ENCODE results near the gene COL18A1. TPM values are rescaled to one million over a fixed set of nuclear protein-coding genes. Genes with fewer than 3 reads are reported as not detected.
"Not testable (repeated sequence)": the region's sequence is repeated elsewhere in the genome, so short reads cannot be mapped to it uniquely, and the experiment has no call there.

Gene COL18A1
- total and polyA plus RNA-seq, 2 of the 8 experiments (the other 6 are each of a cell fraction or from before 2014, with no cell fraction given) = 145 to 201 TPM

DNA sequence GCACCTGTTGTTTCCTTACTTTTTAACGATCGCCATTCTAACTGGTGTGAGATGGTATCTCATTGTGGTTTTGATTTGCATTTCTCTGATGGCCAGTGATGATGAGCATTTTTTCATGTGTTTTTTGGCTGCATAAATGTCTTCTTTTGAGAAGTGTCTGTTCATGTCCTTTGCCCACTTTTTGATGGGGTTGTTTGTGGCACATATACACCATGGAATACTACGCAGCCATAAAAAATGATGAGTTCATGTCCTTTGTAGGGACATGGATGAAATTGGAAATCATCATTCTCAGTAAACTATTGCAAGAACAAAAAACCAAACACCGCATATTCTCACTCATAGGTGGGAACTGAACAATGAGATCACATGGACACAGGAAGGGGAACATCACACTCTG, 98.3 kb downstream of the COL18A1 start:
- H4K8ac ChIP-seq (ENCODE audit: extremely low read depth, insufficient read depth, low read length); H3K56ac ChIP-seq (replicated peaks; ENCODE audit: insufficient read length, low read depth, low read length); H2BK15ac ChIP-seq (ENCODE audit: low read length); H3K9me3 ChIP-seq (ENCODE audit: insufficient read depth in 2 of 2, low read depth in 1 of 2, low read length in 1 of 2); H4K91ac ChIP-seq (replicated peaks; ENCODE audit: insufficient read length, low read length); H3K4me1 ChIP-seq (replicated peaks in 1 of 4; ENCODE audit: control insufficient read depth in 3 of 4, insufficient read depth in 4 of 4, low read length in 3 of 4); H3K79me2 ChIP-seq (ENCODE audit: control insufficient read depth in 1 of 2, insufficient read depth in 2 of 2, low read length in 2 of 2); H3K79me1 ChIP-seq (ENCODE audit: low read depth, low read length); H3K27ac ChIP-seq (ENCODE audit: low read depth, low read length); H3K4me3 ChIP-seq (ENCODE audit: extremely low read depth in 1 of 4, insufficient read depth in 2 of 4, low read depth in 3 of 4, low read length in 4 of 4); CTCF ChIA-PET (ENCODE audit: partially characterized antibody); H4K5ac ChIP-seq (ENCODE audit: insufficient read length, low read depth, low read length); H2BK20ac ChIP-seq (ENCODE audit: low read length); H2AK5ac ChIP-seq (ENCODE audit: low read depth, low read length); H2BK120ac ChIP-seq (replicated peaks; ENCODE audit: low read depth, low read length); H3K27me3 ChIP-seq (replicated peaks in 1 of 4; ENCODE audit: control insufficient read depth in 3 of 4, extremely low read depth in 1 of 4, insufficient read depth in 3 of 4, low read length in 3 of 4); H3K9ac ChIP-seq (replicated peaks in 1 of 4; ENCODE audit: extremely low read depth in 1 of 4, low read depth in 3 of 4, low read length in 3 of 4); H3K18ac ChIP-seq (ENCODE audit: extremely low read depth, low read length); H3K4me2 ChIP-seq (ENCODE audit: insufficient read depth in 1 of 2, low read depth in 2 of 2, low read length in 2 of 2); H3K23ac ChIP-seq (ENCODE audit: insufficient read length); H2AFZ ChIP-seq (ENCODE audit: low read length); DNase-seq (ENCODE audit: low read depth in 1 of 2, low spot score in 2 of 2); H2BK5ac ChIP-seq (ENCODE audit: low read depth, low read length); FAIRE-seq; H3K14ac ChIP-seq (ENCODE audit: insufficient read length); H2BK12ac ChIP-seq (ENCODE audit: low read depth, low read length); H3K4ac ChIP-seq (replicated peaks; ENCODE audit: insufficient read length, low read depth, low read length): not testable (repeated sequence)
- H3K36me3 ChIP-seq (ENCODE audit: control insufficient read depth in 2 of 4, insufficient read depth in 4 of 4, low read length in 3 of 4) = peaks cover 4 to 36% (median 8%) of the 10 kb centered on the region in 4 experiments
- H3K23me2 ChIP-seq (ENCODE audit: low read depth, low read length) = peaks cover 14% of the 10 kb centered on the region; the same call in 1 of the 2 replicates
- peaks cover 2 to 14% of the 10 kb centered on the region in 2 experiments for H4K20me1 ChIP-seq (replicated peaks in 1 of 2; ENCODE audit: control insufficient read depth in 1 of 2, insufficient read depth in 2 of 2, low read length in 2 of 2)
- WGBS, 2 experiments (ENCODE audit: extremely low coverage in 1 of 2, insufficient coverage in 1 of 2, insufficient read length in 1 of 2, insufficient replicate concordance in 2 of 2, low coverage in 1 of 2, low lambda C conversion rate in 2 of 2, missing lambda C conversion rate in 1 of 2) = 100% methylated on average over 3 of the region's 4 CpGs; no CpG with 5 or more reads in 1 of the 2 experiments
- POLR2A ChIA-PET (ENCODE audit: partially characterized antibody) = interaction anchor here (1.1 to 1.5 kb wide), 2 partner anchors 11 to 18 kb away, joined by 3 to 5 read pairs; no protein-coding TSS in a partner anchor

Measured in H1 (cell line).